IMR-90 (cell line): ENCODE data around the gene C10orf71. TPM values are rescaled to one million over a fixed set of nuclear protein-coding genes. Genes with fewer than 3 reads are reported as not detected.

Source experiments
- ATAC-seq: fragments of 200-7000 bp; cut with Tn5 transposase; 2 replicates; pipeline ENCODE4 v1.9.1; 2020; ENCODE audit warnings: low read depth, mild to moderate bottlenecking, moderate library complexity
- BruUV-seq: library from RNA; stranded (reverse); fragments of 400-500 nt; replicated peaks from 2 replicates; lab custom pipeline; 2021; lab: Mats Ljungman, UMichigan
- CTCF ChIA-PET: fragments of 300-600 bp; formaldehyde crosslinking; extraction: SDS; loops from one replicate; lab custom pipeline; 2021; ENCODE audit warnings: antibody characterized with exemption; lab: Yijun Ruan, JAX
- POLR2A ChIA-PET: fragments of 300-600 bp; sonication (Branson Sonifier 250); formaldehyde crosslinking; loops from one replicate; lab custom pipeline; 2022; ENCODE audit warnings: antibody characterized with exemption; ENCODE audit not compliant: unreplicated experiment; lab: Charles Lee
- DNase-seq: peaks from one replicate; pipeline ENCODE4 v3.0.0; 2013
- H2AFZ ChIP-seq: replicated peaks from 2 replicates; pipeline ENCODE3; 2013; ENCODE audit warnings: low read length, mild to moderate bottlenecking; ENCODE audit not compliant: poor library complexity
- H2AK5ac ChIP-seq: 2 replicates; pipeline ENCODE4 v1.6.1; 2013; ENCODE audit warnings: low read depth, low read length, inconsistent platforms
- H2AK9ac ChIP-seq: replicated peaks from 2 replicates; pipeline ENCODE3; 2013; ENCODE audit warnings: mild to moderate bottlenecking, low read depth, low read length, moderate library complexity; ENCODE audit not compliant: poor library complexity
- H2BK120ac ChIP-seq: 2 replicates; pipeline ENCODE4 v1.6.1; 2013; ENCODE audit warnings: low read depth, low read length, inconsistent platforms
- H2BK15ac ChIP-seq: 3 replicates; pipeline ENCODE4 v1.6.1; 2013; ENCODE audit warnings: low read depth, low read length, inconsistent platforms
- H2BK20ac ChIP-seq: 2 replicates; pipeline ENCODE4 v1.6.1; 2013; ENCODE audit warnings: low read depth, mild to moderate bottlenecking, inconsistent platforms, low read length, moderate library complexity
- H2BK5ac ChIP-seq: 2 replicates; pipeline ENCODE4 v1.6.1; 2013; ENCODE audit warnings: mild to moderate bottlenecking, low read depth, low read length, inconsistent platforms; ENCODE audit not compliant: poor library complexity, severe bottlenecking
- H3K14ac ChIP-seq: replicated peaks from 2 replicates; pipeline ENCODE4 v1.6.1; 2013; ENCODE audit warnings: low read depth, low read length, inconsistent platforms
- H3K18ac ChIP-seq: 2 replicates; pipeline ENCODE4 v1.6.1; 2013; ENCODE audit warnings: low read depth, low read length, control low read depth
- H3K23ac ChIP-seq: 2 replicates; pipeline ENCODE4 v1.6.1; 2013; ENCODE audit warnings: low read depth, low read length, inconsistent platforms
- H3K27ac ChIP-seq: 2 replicates; pipeline ENCODE4 v1.5.1; 2013; ENCODE audit warnings: mild to moderate bottlenecking, control low read depth, low read length; ENCODE audit not compliant: insufficient read depth
- H3K27me3 ChIP-seq: 2 replicates; pipeline ENCODE4 v1.6.1; 2013; ENCODE audit warnings: low read length; ENCODE audit not compliant: control insufficient read depth, insufficient read depth
- H3K36me3 ChIP-seq: 2 replicates; pipeline ENCODE4 v1.6.1; 2013; ENCODE audit warnings: low read length, mixed read lengths; ENCODE audit not compliant: control insufficient read depth, insufficient read depth
- H3K4ac ChIP-seq: 2 replicates; pipeline ENCODE4 v1.6.1; 2013; ENCODE audit warnings: low read depth, low read length, inconsistent platforms
- H3K4me1 ChIP-seq: 2 replicates; pipeline ENCODE4 v1.6.1; 2013; ENCODE audit warnings: low read length, mixed read lengths; ENCODE audit not compliant: control insufficient read depth, insufficient read depth
- H3K4me2 ChIP-seq: 2 replicates; pipeline ENCODE4 v1.6.1; 2013; ENCODE audit warnings: low read depth, mild to moderate bottlenecking, control low read depth, low read length, moderate library complexity
- H3K4me3 ChIP-seq: 2 replicates; pipeline ENCODE4 v1.5.1; 2013; ENCODE audit warnings: low read depth, mild to moderate bottlenecking, control low read depth, low read length, moderate library complexity; ENCODE audit not compliant: insufficient read depth
- H3K56ac ChIP-seq: 2 replicates; pipeline ENCODE4 v1.6.1; 2013; ENCODE audit warnings: low read length, inconsistent platforms; ENCODE audit not compliant: insufficient read depth; ENCODE audit errors: extremely low read depth
- H3K79me1 ChIP-seq, 2 experiments: 2 replicates each; pipeline ENCODE4 v1.6.1; 2013; ENCODE audit warnings: low read length in 2 of 2, inconsistent platforms in 1 of 2, low read depth in 1 of 2
- H3K9ac ChIP-seq: 2 replicates; pipeline ENCODE4 v1.6.1; 2013; ENCODE audit warnings: low read depth, low read length, control low read depth
- H3K9me1 ChIP-seq: 2 replicates; pipeline ENCODE4 v1.6.1; 2013; ENCODE audit warnings: low read length, inconsistent platforms; ENCODE audit not compliant: insufficient read depth
- H3K9me3 ChIP-seq: 2 replicates; pipeline ENCODE4 v1.6.1; 2013; ENCODE audit warnings: low read length; ENCODE audit not compliant: control insufficient read depth, insufficient read depth
- H4K20me1 ChIP-seq: 2 replicates; pipeline ENCODE4 v1.6.1; 2013; ENCODE audit warnings: low read length, inconsistent platforms; ENCODE audit not compliant: insufficient read depth
- H4K5ac ChIP-seq: 2 replicates; pipeline ENCODE4 v1.6.1; 2013; ENCODE audit warnings: mild to moderate bottlenecking, low read depth, low read length, control low read depth
- H4K8ac ChIP-seq, 2 experiments: 2 replicates each; pipeline ENCODE4 v1.6.1; 2013; ENCODE audit warnings: low read depth in 2 of 2, low read length in 2 of 2, control low read depth in 1 of 2, inconsistent platforms in 1 of 2
- H4K91ac ChIP-seq: 2 replicates; pipeline ENCODE4 v1.6.1; 2013; ENCODE audit warnings: low read depth, low read length, inconsistent platforms; ENCODE audit not compliant: insufficient read depth
- BHLHE40 ChIP-seq: fragments of 150-350 bp; IDR thresholded peaks from 2 replicates; pipeline ENCODE4 v1.6.1; 2016; ENCODE audit warnings: mild to moderate bottlenecking, low read depth, low read length
- CEBPB ChIP-seq: IDR thresholded peaks from 2 replicates; pipeline ENCODE4 v1.6.1; 2012; ENCODE audit warnings: low read depth, low read length, improper control_type of control experiment
- CHD1 ChIP-seq: IDR thresholded peaks from 2 replicates; pipeline ENCODE4 v1.6.1; 2012; ENCODE audit warnings: low read depth, low read length, improper control_type of control experiment
- FOS ChIP-seq: fragments of 150-350 bp; IDR thresholded peaks from 2 replicates; pipeline ENCODE4 v1.6.1; 2016; ENCODE audit warnings: low read depth, low read length
- MAFK ChIP-seq: IDR thresholded peaks from 2 replicates; pipeline ENCODE4 v1.6.1; 2012; ENCODE audit warnings: low read depth, low read length, improper control_type of control experiment
- MAZ ChIP-seq: IDR thresholded peaks from 2 replicates; pipeline ENCODE4 v1.6.1; 2012; ENCODE audit warnings: low read depth, mild to moderate bottlenecking, low read length, improper control_type of control experiment, moderate library complexity, borderline replicate concordance
- MXI1 ChIP-seq: IDR thresholded peaks from 2 replicates; pipeline ENCODE4 v1.6.1; 2012; ENCODE audit warnings: low read depth, mild to moderate bottlenecking, low read length, moderate library complexity, borderline replicate concordance
- NFE2L2 ChIP-seq: fragments of 150-350 bp; IDR thresholded peaks from 2 replicates; pipeline ENCODE4 v1.6.1; 2016; ENCODE audit warnings: low read depth, mild to moderate bottlenecking, low read length
- POLR2A ChIP-seq: IDR thresholded peaks from 2 replicates; pipeline ENCODE4 v1.6.1; 2012; ENCODE audit warnings: mild to moderate bottlenecking, low read depth, low read length
- RAD21 ChIP-seq: IDR thresholded peaks from 2 replicates; pipeline ENCODE4 v1.6.1; 2012; ENCODE audit warnings: low read length, improper control_type of control experiment
- RCOR1 ChIP-seq: IDR thresholded peaks from 2 replicates; pipeline ENCODE4 v1.6.1; 2012; ENCODE audit warnings: mild to moderate bottlenecking, low read length, improper control_type of control experiment; ENCODE audit not compliant: insufficient replicate concordance
- RFX5 ChIP-seq: IDR thresholded peaks from 2 replicates; pipeline ENCODE4 v1.8.0; 2012; ENCODE audit warnings: low read depth, mild to moderate bottlenecking, low read length, moderate library complexity
- SMC3 ChIP-seq: fragments of 150-350 bp; IDR thresholded peaks from 2 replicates; pipeline ENCODE4 v1.6.1; 2016; ENCODE audit warnings: low read depth, mild to moderate bottlenecking, antibody characterized with exemption, low read length, moderate library complexity
- WGBS, 2 experiments: methylation state at CpG; one replicate each; pipeline versions ENCODE4 v1.1.5 to v1.1.7; 2013; ENCODE audit warnings: missing lambda C conversion rate in 2 of 2; ENCODE audit not compliant: insufficient read length in 1 of 2; ENCODE audit errors: extremely low coverage in 2 of 2; 5-methylcytosine and 5-hydroxymethylcytosine counted together
- dilution Hi-C: fragments of 300-500 bp; cut with HindIII; formaldehyde crosslinking; loops from one replicate; pipeline ENCODE4 v1.14.3; 2018; ENCODE audit warnings: low sequenced_read_pairs; ENCODE audit not compliant: unreplicated experiment
- in situ Hi-C: fragments of 300-500 bp; cut with MboI; formaldehyde crosslinking; loops from 3 replicates; pipeline ENCODE4 v1.14.3; 2019; ENCODE audit warnings: low sequenced_read_pairs, inconsistent platforms, mixed read lengths
- intact Hi-C: fragments of 100-400 bp; cut with micrococcal nuclease; formaldehyde crosslinking; loops from 2 replicates; pipeline ENCODE4 v1.10.0; 2022
- polyA plus RNA-seq, 3 experiments: library from polyadenylated mRNA; depleted of rRNA; stranded (reverse); fragments of >200 nt; gene quantifications; 2 replicates each; pipeline ENCODE4 v1.2.3, GENCODE V29; 2012; ENCODE audit warnings: low replicate concordance in 1 of 3
- total RNA-seq: library from RNA; depleted of rRNA; stranded (reverse); fragments of >200 nt; gene quantifications from 2 replicates; pipeline ENCODE4 v1.2.3, GENCODE V29; 2012
- TF ChIP-seq, protein P1 (sequence below): fragments of 150-350 bp; IDR thresholded peaks from 2 replicates; pipeline ENCODE4 v1.6.1; 2017; ENCODE audit warnings: mild to moderate bottlenecking, antibody characterized with exemption, low read length, low read depth
- TF ChIP-seq, protein P2 (sequence below): fragments of 150-350 bp; IDR thresholded peaks from 2 replicates; pipeline ENCODE4 v1.6.1; 2016; ENCODE audit warnings: low read depth, mild to moderate bottlenecking, low read length, moderate library complexity, borderline replicate concordance
- TF ChIP-seq, protein P3 (sequence below): conservative IDR thresholded peaks from 2 replicates; pipeline ENCODE4 v1.5.1; 2012; ENCODE audit warnings: mild to moderate bottlenecking, low read depth, low read length, improper control_type of control experiment

C10orf71 gene
- total and polyA plus RNA-seq, 2 of the 4 experiments (the other 2 are of a cell fraction) = not detected

DNA sequence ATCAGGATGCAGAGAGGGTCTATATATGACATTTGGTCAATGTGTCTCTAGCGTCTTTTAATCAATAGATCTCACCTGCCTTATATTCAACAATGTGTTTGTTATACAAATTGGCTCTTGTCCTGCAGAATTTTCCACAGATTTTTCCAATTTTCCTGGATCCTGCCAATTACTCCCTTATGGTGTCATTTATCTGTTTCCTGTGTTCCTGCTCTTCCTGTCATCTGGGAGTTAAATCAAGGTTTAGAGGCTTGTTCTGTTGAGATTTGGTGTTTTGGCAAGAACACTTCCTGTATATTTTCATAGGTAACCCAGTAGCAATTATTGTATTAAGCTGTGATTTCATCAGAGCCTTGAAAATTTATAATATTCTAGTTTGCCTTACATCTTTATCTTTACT is 8.8 kb upstream of the C10orf71 start:
- CTCF ChIA-PET = no interaction called here
- H3K4ac ChIP-seq = no peak overlapping the region
- H3K14ac ChIP-seq = no peak overlapping the region
- no peak for ATAC-seq
- H4K91ac ChIP-seq = no peak overlapping the region
- no peaks in the 10 kb centered on the region for H3K9me1 ChIP-seq
- H2BK5ac ChIP-seq = no peak overlapping the region
- no peak for DNase-seq
- dilution Hi-C loops (no loop called here), in situ Hi-C loops (no loop called here), intact Hi-C loops (loop anchor here (10.0 kb wide), 1 partner anchor 175 kb away; the partner anchor contains the start of gene VSTM4)
- H3K4me1 ChIP-seq = no peaks in the 10 kb centered on the region
- H4K20me1 ChIP-seq = no peaks in the 10 kb centered on the region
- no peaks in the 10 kb centered on the region for H3K9me3 ChIP-seq
- no peaks in the 10 kb centered on the region for H3K79me1 ChIP-seq
- no peak overlapping the region for H3K18ac ChIP-seq
- H3K27ac ChIP-seq = no peak overlapping the region
- no peak overlapping the region for H2BK120ac ChIP-seq
- no CpG with 5 or more reads among the region's 1 CpG for WGBS, 2 experiments
- H3K9ac ChIP-seq = no peak overlapping the region
- peaks cover 29% of the 10 kb centered on the region for H3K27me3 ChIP-seq
- no peak overlapping the region for H4K8ac ChIP-seq
- no peak overlapping the region for H3K4me3 ChIP-seq
- H3K36me3 ChIP-seq = no peaks in the 10 kb centered on the region
- BruUV-seq = no TSS peak
- no peak overlapping the region for H2BK15ac ChIP-seq
- H3K4me2 ChIP-seq = no peak overlapping the region
- POLR2A ChIA-PET = no interaction called here
- TF ChIP-seq, protein P1, sequence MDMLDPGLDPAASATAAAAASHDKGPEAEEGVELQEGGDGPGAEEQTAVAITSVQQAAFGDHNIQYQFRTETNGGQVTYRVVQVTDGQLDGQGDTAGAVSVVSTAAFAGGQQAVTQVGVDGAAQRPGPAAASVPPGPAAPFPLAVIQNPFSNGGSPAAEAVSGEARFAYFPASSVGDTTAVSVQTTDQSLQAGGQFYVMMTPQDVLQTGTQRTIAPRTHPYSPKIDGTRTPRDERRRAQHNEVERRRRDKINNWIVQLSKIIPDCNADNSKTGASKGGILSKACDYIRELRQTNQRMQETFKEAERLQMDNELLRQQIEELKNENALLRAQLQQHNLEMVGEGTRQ = no peak
- TF ChIP-seq MAZ (no peak), MAFK (no peak), CEBPB (no peak), NFE2L2 (no peak), RAD21 (no peak), CHD1 (no peak), RCOR1 (no peak), RFX5 (no peak), SMC3 (no peak), POLR2A (no peak), FOS (no peak), MXI1 (no peak), BHLHE40 (no peak)
- TF ChIP-seq, protein P2, sequence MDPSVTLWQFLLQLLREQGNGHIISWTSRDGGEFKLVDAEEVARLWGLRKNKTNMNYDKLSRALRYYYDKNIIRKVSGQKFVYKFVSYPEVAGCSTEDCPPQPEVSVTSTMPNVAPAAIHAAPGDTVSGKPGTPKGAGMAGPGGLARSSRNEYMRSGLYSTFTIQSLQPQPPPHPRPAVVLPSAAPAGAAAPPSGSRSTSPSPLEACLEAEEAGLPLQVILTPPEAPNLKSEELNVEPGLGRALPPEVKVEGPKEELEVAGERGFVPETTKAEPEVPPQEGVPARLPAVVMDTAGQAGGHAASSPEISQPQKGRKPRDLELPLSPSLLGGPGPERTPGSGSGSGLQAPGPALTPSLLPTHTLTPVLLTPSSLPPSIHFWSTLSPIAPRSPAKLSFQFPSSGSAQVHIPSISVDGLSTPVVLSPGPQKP = no peak
- TF ChIP-seq, protein P3, sequence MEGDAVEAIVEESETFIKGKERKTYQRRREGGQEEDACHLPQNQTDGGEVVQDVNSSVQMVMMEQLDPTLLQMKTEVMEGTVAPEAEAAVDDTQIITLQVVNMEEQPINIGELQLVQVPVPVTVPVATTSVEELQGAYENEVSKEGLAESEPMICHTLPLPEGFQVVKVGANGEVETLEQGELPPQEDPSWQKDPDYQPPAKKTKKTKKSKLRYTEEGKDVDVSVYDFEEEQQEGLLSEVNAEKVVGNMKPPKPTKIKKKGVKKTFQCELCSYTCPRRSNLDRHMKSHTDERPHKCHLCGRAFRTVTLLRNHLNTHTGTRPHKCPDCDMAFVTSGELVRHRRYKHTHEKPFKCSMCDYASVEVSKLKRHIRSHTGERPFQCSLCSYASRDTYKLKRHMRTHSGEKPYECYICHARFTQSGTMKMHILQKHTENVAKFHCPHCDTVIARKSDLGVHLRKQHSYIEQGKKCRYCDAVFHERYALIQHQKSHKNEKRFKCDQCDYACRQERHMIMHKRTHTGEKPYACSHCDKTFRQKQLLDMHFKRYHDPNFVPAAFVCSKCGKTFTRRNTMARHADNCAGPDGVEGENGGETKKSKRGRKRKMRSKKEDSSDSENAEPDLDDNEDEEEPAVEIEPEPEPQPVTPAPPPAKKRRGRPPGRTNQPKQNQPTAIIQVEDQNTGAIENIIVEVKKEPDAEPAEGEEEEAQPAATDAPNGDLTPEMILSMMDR = no peak
- H2AK5ac ChIP-seq = no peak overlapping the region
- H3K56ac ChIP-seq = no peak overlapping the region
- no peak overlapping the region for H3K23ac ChIP-seq
- no peak overlapping the region for H2BK20ac ChIP-seq
- no peak overlapping the region for H4K5ac ChIP-seq
- H2AK9ac ChIP-seq = no peak overlapping the region
- no peak overlapping the region for H2AFZ ChIP-seq
